HepG2 (cell line): ENCODE measurements around the gene LIMS2. TPM values are rescaled to one million over a fixed set of nuclear protein-coding genes. Genes with fewer than 3 reads are reported as not detected.

ENCODE experiments used
- ATAC-seq: fragments of 200-7000 bp; cut with Tn5 transposase; 3 replicates; pipeline ENCODE4 v1.9.1; 2020; ENCODE audit warnings: mild to moderate bottlenecking, moderate library complexity
- BruUV-seq: library from RNA; stranded (reverse); fragments of 400-500 nt; replicated peaks from 2 replicates; lab custom pipeline; 2021; lab: Mats Ljungman, UMichigan
- CTCF ChIA-PET: fragments of 300-600 bp; formaldehyde crosslinking; extraction: SDS; loops from one replicate; lab custom pipeline; 2021; ENCODE audit warnings: low total read pairs, inconsistent platforms, low intra/inter-chr PET ratio; lab: Yijun Ruan, JAX
- POLR2A ChIA-PET: fragments of 350-600 bp; sonication (Branson Sonifier 250); formaldehyde crosslinking; loops from one replicate; lab custom pipeline; 2020; ENCODE audit warnings: antibody characterized with exemption, inconsistent platforms; lab: Yijun Ruan, JAX
- DNase-seq: peaks from one replicate; pipeline ENCODE4 v3.0.0-alpha.2; 2015; ENCODE audit warnings: low spot score
- FAIRE-seq: peaks from 3 replicates; lab custom pipeline; 2011; peaks lifted over from hg19 to GRCh38; lab: Jason Lieb, UNC
- H2AFZ ChIP-seq: one replicate; pipeline ENCODE4 v1.6.1; 2011; ENCODE audit warnings: low read length, inconsistent platforms
- H3K27ac ChIP-seq: fragments of 300-600 bp; 3 replicates; pipeline ENCODE4 v1.8.0; 2011; ENCODE audit warnings: mixed run types, mild to moderate bottlenecking, mixed read lengths, low read length, inconsistent platforms; ENCODE audit not compliant: insufficient read depth; ENCODE audit errors: extremely low read length
- H3K27me3 ChIP-seq, 2 experiments: fragments of 200-600 bp in 1 of 2; 2 replicates in 1 of 2; 3 replicates in 1 of 2; pipeline versions ENCODE4 v1.6.0 to v1.8.0; 2011; ENCODE audit warnings: low read length in 2 of 2, mild to moderate bottlenecking in 2 of 2, moderate library complexity in 2 of 2, inconsistent platforms in 1 of 2; ENCODE audit not compliant: insufficient read depth in 2 of 2, control insufficient read depth in 1 of 2
- H3K36me3 ChIP-seq, 2 experiments: fragments of 200-600 bp in 1 of 2; replicated peaks in 1 of 2; 2 replicates in 1 of 2; 3 replicates in 1 of 2; pipeline versions ENCODE4 v1.5.1 to v1.8.0; 2011; ENCODE audit warnings: low read length in 2 of 2, inconsistent platforms in 1 of 2; ENCODE audit not compliant: insufficient read depth in 2 of 2, control insufficient read depth in 1 of 2
- H3K4me1 ChIP-seq: 2 replicates; pipeline ENCODE4 v1.5.1; 2012; ENCODE audit warnings: low read length, inconsistent platforms; ENCODE audit not compliant: insufficient read depth
- H3K4me2 ChIP-seq: 2 replicates; pipeline ENCODE4 v1.6.0; 2011; ENCODE audit warnings: low read depth, low read length, inconsistent platforms
- H3K4me3 ChIP-seq, 3 experiments: fragments of 200-600 bp in 1 of 3; sonication (generic), shearing (Covaris generic) in 1 of 3; replicated peaks in 1 of 3; 2 replicates each; pipeline ENCODE4 v1.5.1; 2011 to 2016; ENCODE audit warnings: low read length in 3 of 3, inconsistent platforms in 2 of 3, low read depth in 2 of 3, mild to moderate bottlenecking in 2 of 3, control low read depth in 1 of 3, mixed read lengths in 1 of 3; ENCODE audit not compliant: insufficient read depth in 1 of 3
- H3K79me2 ChIP-seq: one replicate; pipeline ENCODE4 v1.6.1; 2011; ENCODE audit warnings: low read length, inconsistent platforms; ENCODE audit not compliant: insufficient read depth
- H3K9ac ChIP-seq: 2 replicates; pipeline ENCODE4 v1.6.0; 2011; ENCODE audit warnings: mild to moderate bottlenecking, low read depth, low read length, inconsistent platforms; ENCODE audit not compliant: insufficient read depth
- H3K9me3 ChIP-seq: 2 replicates; pipeline ENCODE4 v1.5.1; 2012; ENCODE audit warnings: mild to moderate bottlenecking, low read length
- H4K20me1 ChIP-seq: 2 replicates; pipeline ENCODE4 v1.6.0; 2011; ENCODE audit warnings: inconsistent platforms, mild to moderate bottlenecking, low read length, moderate library complexity; ENCODE audit not compliant: insufficient read depth
- ATF7 ChIP-seq, 2 experiments: fragments of 450-650 bp in 1 of 2; sonication (generic) in 1 of 2; formaldehyde crosslinking in 1 of 2; IDR thresholded peaks; 2 replicates each; pipeline versions ENCODE4 v1.4.0 to v1.6.1; 2016 to 2020; ENCODE audit warnings: antibody characterized with exemption in 1 of 2, mild to moderate bottlenecking in 1 of 2, missing genetic modification reagents in 1 of 2
- HCFC1 ChIP-seq: fragments of 150-350 bp; IDR thresholded peaks from 2 replicates; pipeline ENCODE4 v1.6.1; 2014; ENCODE audit warnings: low read depth, low read length
- HDAC2 ChIP-seq: sonication (generic); formaldehyde crosslinking; IDR thresholded peaks from 2 replicates; pipeline ENCODE4 v1.4.0; 2020; ENCODE audit warnings: missing genetic modification reagents
- ISX ChIP-seq: sonication (generic); formaldehyde crosslinking; conservative IDR thresholded peaks from 2 replicates; pipeline ENCODE4 v1.5.0; 2020; ENCODE audit warnings: missing genetic modification reagents
- SIN3A ChIP-seq: IDR thresholded peaks from 2 replicates; pipeline ENCODE4 v1.6.1; 2011; ENCODE audit warnings: low read depth, mild to moderate bottlenecking, control low read depth, low read length, borderline replicate concordance
- TFDP1 ChIP-seq: IDR thresholded peaks from 2 replicates; pipeline ENCODE4 v1.6.1; 2016; ENCODE audit warnings: missing compliant biosample characterization, missing genetic modification reagents, borderline replicate concordance
- ZBTB4 ChIP-seq: sonication (generic); formaldehyde crosslinking; IDR thresholded peaks from 2 replicates; pipeline ENCODE4 v1.4.0; 2020; ENCODE audit warnings: missing genetic modification reagents, mild to moderate bottlenecking, borderline replicate concordance
- ZBTB7A ChIP-seq: sonication (generic); formaldehyde crosslinking; IDR thresholded peaks from 2 replicates; pipeline ENCODE4 v1.8.0; 2022; ENCODE audit warnings: mild to moderate bottlenecking, missing genetic modification reagents
- ZNF253 ChIP-seq: sonication (generic); formaldehyde crosslinking; IDR thresholded peaks from 2 replicates; pipeline ENCODE4 v1.8.0; 2022; ENCODE audit warnings: mild to moderate bottlenecking, missing genetic modification reagents, borderline replicate concordance
- ZNF563 ChIP-seq: sonication (generic); formaldehyde crosslinking; IDR thresholded peaks from 2 replicates; pipeline ENCODE4 v1.8.0; 2022; ENCODE audit warnings: mild to moderate bottlenecking, moderate library complexity, missing genetic modification reagents
- ZNF570 ChIP-seq: sonication (generic); formaldehyde crosslinking; IDR thresholded peaks from 2 replicates; pipeline ENCODE4 v1.4.0; 2020; ENCODE audit warnings: mild to moderate bottlenecking, missing genetic modification reagents, borderline replicate concordance
- ZNF850 ChIP-seq: sonication (generic); formaldehyde crosslinking; conservative IDR thresholded peaks from 2 replicates; pipeline ENCODE4 v1.9.0; 2021; ENCODE audit warnings: mild to moderate bottlenecking, missing genetic modification reagents
- ZNF879 ChIP-seq: sonication (generic); formaldehyde crosslinking; IDR thresholded peaks from 2 replicates; pipeline ENCODE4 v1.8.1; 2023; ENCODE audit warnings: missing genetic modification reagents
- WGBS: methylation state at CpG from one replicate; pipeline ENCODE4 v1.1.6; 2017; ENCODE audit warnings: low lambda C conversion rate; 5-methylcytosine and 5-hydroxymethylcytosine counted together
- in situ Hi-C: cut with HindIII; loops from 2 replicates; pipeline ENCODE4 v1.10.0; 2017; ENCODE audit warnings: low pct_unique_long_range_greater_than_20kb; ENCODE audit not compliant: extremely low pct_ligation_motif_present
- intact Hi-C: fragments of 100-400 bp; cut with micrococcal nuclease; formaldehyde crosslinking; loops from one replicate; pipeline ENCODE4 v1.10.0; 2022; ENCODE audit not compliant: unreplicated experiment
- polyA plus RNA-seq, 8 experiments: library from polyadenylated mRNA; depleted of rRNA in 3 of 8; stranded (reverse) in 7 of 8; unstranded in 1 of 8; fragments of >200 nt; fragmentation: Illumina TruSeq in 4 of 8; extraction: Trizol in 4 of 8; gene quantifications; 2 replicates each; pipeline versions ENCODE4 v1.2.1 to v1.2.3, GENCODE V29; 2011 to 2016; ENCODE audit warnings: low read depth in 4 of 8, missing spikeins in 1 of 8, mixed read lengths in 1 of 8; ENCODE audit not compliant: insufficient read depth in 1 of 8
- total RNA-seq, 5 experiments: library from RNA; depleted of rRNA; stranded (reverse); fragments of >200 nt; fragmentation: Illumina TruSeq; extraction: Trizol; gene quantifications; 2 replicates each; pipeline ENCODE4 v1.2.3, GENCODE V29; 2016; ENCODE audit warnings: low read depth in 1 of 5

The LIMS2 gene
- total and polyA plus RNA-seq, 2 of the 13 experiments (the other 11 are each of a cell fraction or from before 2014, with no cell fraction given) = 1.0 to 1.9 TPM

DNA sequence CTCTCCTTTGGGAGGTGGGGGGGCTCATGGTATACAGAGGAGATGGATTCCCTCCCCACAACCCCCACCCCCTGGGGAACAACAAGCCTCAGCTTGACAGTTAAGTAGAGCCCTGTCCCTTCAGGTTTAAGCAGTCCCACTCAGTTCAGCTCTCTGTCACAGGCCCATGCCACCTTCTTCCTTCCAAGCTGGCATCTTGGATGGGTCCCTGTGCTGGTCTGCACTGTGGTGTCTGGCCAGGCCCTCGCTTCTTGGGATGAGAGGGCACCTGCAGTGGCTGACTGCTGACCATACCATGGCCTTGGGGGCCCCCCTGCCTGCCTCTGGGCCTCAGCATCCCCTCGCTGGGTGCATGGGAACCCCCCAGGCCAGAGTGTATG lies 49.8 kb downstream of the LIMS2 start:
- no peak for ATAC-seq
- Histone ChIP-seq H3K27me3 (peaks cover 25 to 91% of the 10 kb centered on the region in 2 experiments), H3K79me2 (no peaks in the 10 kb centered on the region), H3K4me3 (no peak overlapping the region), H3K4me1 (no peaks in the 10 kb centered on the region), H3K4me2 (no peak overlapping the region), H3K9me3 (no peaks in the 10 kb centered on the region), H4K20me1 (no peaks in the 10 kb centered on the region), H3K36me3 (no peaks in the 10 kb centered on the region), H2AFZ (no peak overlapping the region), H3K27ac (no peak overlapping the region), H3K9ac (no peak overlapping the region)
- no peak for FAIRE-seq
- 13% methylated on average over 2 of the region's 2 CpGs for WGBS
- in situ Hi-C loops (no loop called here), intact Hi-C loops (no loop called here)
- DNase-seq = no peak
- CTCF ChIA-PET = no interaction called here
- POLR2A ChIA-PET = no interaction called here
- TF ChIP-seq ZBTB7A (CRISPR knock-in tag) (no peak), ZBTB4 (CRISPR knock-in tag) (no peak), ZNF850 (CRISPR knock-in tag) (no peak), SIN3A (no peak), ZNF570 (CRISPR knock-in tag) (no peak), HCFC1 (no peak), HDAC2 (CRISPR knock-in tag) (no peak), ATF7 (IDR thresholded peaks at IDR 0.05) (no peak), ATF7 (CRISPR knock-in tag; IDR thresholded peaks at IDR 0.05) (no peak), TFDP1 (CRISPR knock-in tag) (no peak), ZNF879 (CRISPR knock-in tag) (no peak), ZNF253 (no peak), ZNF563 (no peak), ISX (CRISPR knock-in tag) (no peak)
- no TSS peak for BruUV-seq
